Peyer's patch (tissue), 4 donors: ENCODE results near the gene SLC6A15. TPM values are rescaled to one million over a fixed set of nuclear protein-coding genes. Genes with fewer than 3 reads are reported as not detected.

ENCODE experiments used
- DNase-seq, 3 donors: peaks; one replicate each; pipeline ENCODE4 v3.0.0-alpha.2; 2017 to 2019
- H3K27ac ChIP-seq, 4 donors: fragments of 200-600 bp; sonication (generic); one replicate each; pipeline ENCODE4 v1.5.1; 2016 to 2019
- H3K27me3 ChIP-seq, 2 donors: fragments of 200-600 bp; sonication (generic); one replicate each; pipeline ENCODE4 v1.5.1; 2019
- H3K36me3 ChIP-seq, 3 donors: fragments of 200-600 bp; sonication (generic); one replicate each; pipeline ENCODE4 v1.5.1; 2016 to 2019
- H3K4me1 ChIP-seq, 4 donors: fragments of 200-600 bp; sonication (generic); one replicate each; pipeline ENCODE4 v1.5.1; 2016 to 2019
- H3K4me3 ChIP-seq, 4 donors: fragments of 200-600 bp; sonication (generic); 1 replicate in 3 of 4; 2 replicates in 1 of 4; pipeline ENCODE4 v1.5.1; 2016 to 2019; ENCODE audit warnings: mild to moderate bottlenecking in 1 of 4
- H3K9me3 ChIP-seq, 4 donors: fragments of 200-600 bp; sonication (generic); one replicate each; pipeline ENCODE4 v1.5.1; 2016 to 2019; ENCODE audit warnings: mild to moderate bottlenecking in 1 of 4
- CTCF ChIP-seq, 6 experiments: fragments of 450-650 bp in 4 of 6; fragments of 200-600 bp in 2 of 6; sonication (generic) in 1 of 6; IDR thresholded peaks; one replicate each; pipeline ENCODE4 v1.5.1; 2017 to 2019; ENCODE audit warnings: antibody characterized with exemption in 6 of 6, mild to moderate bottlenecking in 3 of 6, moderate library complexity in 1 of 6
- POLR2A ChIP-seq, 2 donors: fragments of 450-650 bp; IDR thresholded peaks; one replicate each; pipeline ENCODE4 v1.5.1; 2017; ENCODE audit warnings: antibody characterized with exemption in 2 of 2, mild to moderate bottlenecking in 2 of 2, moderate library complexity in 2 of 2
- total RNA-seq, 4 donors: library from RNA; depleted of rRNA; stranded (reverse); fragments of >200 nt; gene quantifications; one replicate each; pipeline ENCODE4 v1.1.0, GENCODE V29; 2016

SLC6A15 gene
- total RNA-seq, 4 donors from 2014 or later: 0.80 to 1.4 TPM; not detected in 2

- Histone ChIP-seq H3K27ac (no peak overlapping the region), H3K36me3 (no peaks in the 10 kb centered on the region), H3K4me3 (no peak overlapping the region), H3K9me3 (no peaks in the 10 kb centered on the region), H3K4me1 (no peaks in the 10 kb centered on the region), H3K27me3 (no peaks in the 10 kb centered on the region)
- DNase-seq: no peak
- no peak for TF ChIP-seq CTCF (IDR thresholded peaks at IDR 0.05)
- TF ChIP-seq POLR2A (IDR thresholded peaks at IDR 0.05): no peak
Observed at GRCh38 chr12:84891106-84891838, 21.3 kb downstream of the SLC6A15 start.

- TF ChIP-seq POLR2A (IDR thresholded peaks at IDR 0.05): no peak
- no peak for TF ChIP-seq CTCF (IDR thresholded peaks at IDR 0.05)
- Histone ChIP-seq H3K27ac (no peak overlapping the region), H3K9me3 (no peaks in the 10 kb centered on the region), H3K36me3 (no peaks in the 10 kb centered on the region), H3K27me3 (no peaks in the 10 kb centered on the region), H3K4me3 (no peak overlapping the region), H3K4me1 (no peaks in the 10 kb centered on the region)
- no peak for DNase-seq
Observed at GRCh38 chr12:84889818-84890217, 22.8 kb downstream of the SLC6A15 start.

- TF ChIP-seq CTCF (IDR thresholded peaks at IDR 0.05) (no peak), POLR2A (IDR thresholded peaks at IDR 0.05) (no peak)
- H3K27me3 ChIP-seq: no peaks in the 10 kb centered on the region
Observed at GRCh38 chr12:84888861-84889260, 23.7 kb downstream of the SLC6A15 start.

GRCh38 chr12:84877340-84877739 lies 35.3 kb downstream of the SLC6A15 start:
- Histone ChIP-seq H3K4me1 (no peaks in the 10 kb centered on the region), H3K4me3 (no peak overlapping the region), H3K36me3 (no peaks in the 10 kb centered on the region), H3K27ac (no peak overlapping the region), H3K27me3 (no peaks in the 10 kb centered on the region), H3K9me3 (no peaks in the 10 kb centered on the region)
- no peak for DNase-seq
- no peak for TF ChIP-seq POLR2A (IDR thresholded peaks at IDR 0.05)
- no peak for TF ChIP-seq CTCF (IDR thresholded peaks at IDR 0.05)

More at GRCh38 chr12:84888861-84889260, 23.7 kb downstream of the SLC6A15 start:
- Histone ChIP-seq H3K36me3 (no peaks in the 10 kb centered on the region), H3K4me1 (no peaks in the 10 kb centered on the region), H3K4me3 (no peak overlapping the region), H3K27ac (no peak overlapping the region), H3K9me3 (no peaks in the 10 kb centered on the region)
- DNase-seq: no peak

- no peaks in the 10 kb centered on the region for H3K27me3 ChIP-seq
- no peak overlapping the region for H3K27ac ChIP-seq
- H3K4me3 ChIP-seq: no peak overlapping the region
- TF ChIP-seq POLR2A (IDR thresholded peaks at IDR 0.05): no peak
- no peak for TF ChIP-seq CTCF (IDR thresholded peaks at IDR 0.05)
- H3K9me3 ChIP-seq: no peaks in the 10 kb centered on the region
- H3K36me3 ChIP-seq: no peaks in the 10 kb centered on the region
- no peaks in the 10 kb centered on the region for H3K4me1 ChIP-seq
- no peak for DNase-seq
Observed at GRCh38 chr12:84875241-84875640, 37.4 kb downstream of the SLC6A15 start.

GRCh38 chr12:84874825-84875139 lies 37.8 kb downstream of the SLC6A15 start:
- no peak overlapping the region for H3K27ac ChIP-seq
- H3K4me3 ChIP-seq: no peak overlapping the region
- no peaks in the 10 kb centered on the region for H3K4me1 ChIP-seq
- H3K9me3 ChIP-seq: no peaks in the 10 kb centered on the region
- no peak for DNase-seq
- TF ChIP-seq CTCF (IDR thresholded peaks at IDR 0.05): no peak
- TF ChIP-seq POLR2A (IDR thresholded peaks at IDR 0.05): no peak
- H3K36me3 ChIP-seq: no peaks in the 10 kb centered on the region
- H3K27me3 ChIP-seq: no peaks in the 10 kb centered on the region
